Measurements from ENCODE around the gene POU2F1. TPM values are rescaled to one million over a fixed set of nuclear protein-coding genes. Genes with fewer than 3 reads are reported as not detected.

POU2F1 gene
- total and polyA plus RNA-seq, 7 donors: 2.3 to 35.5 (median 15.0) TPM

GRCh38 chr1:167344615-167345385, 124.1 kb downstream of the POU2F1 start:
- Histone ChIP-seq H3K4me3 (no peak overlapping the region), H3K36me3 (no peaks in the 10 kb centered on the region), H3K27me3 (no peaks in the 10 kb centered on the region), H3K4me1 (peaks cover 0 to 8% (median 0%) of the 10 kb centered on the region in 4 donors), H3K9me3 (no peaks in the 10 kb centered on the region), H3K27ac (no peak overlapping the region)
- DNase-seq: no peak
- 76 to 85% methylated on average over 10 of the region's 10 CpGs for WGBS, 2 donors
- intact Hi-C loops (cut with DNase I): no loop called here
- TF ChIP-seq EP300 (IDR thresholded peaks at IDR 0.05): no peak
- TF ChIP-seq CTCF (IDR thresholded peaks at IDR 0.05): no peak
- TF ChIP-seq POLR2AphosphoS5 (IDR thresholded peaks at IDR 0.05): no peak
- no peak for TF ChIP-seq POLR2A (IDR thresholded peaks at IDR 0.05)

GRCh38 chr1:167345386-167345733, 124.7 kb downstream of the POU2F1 start:
- DNase-seq: no peak
- Histone ChIP-seq H3K4me3 (no peak overlapping the region), H3K27ac (no peak overlapping the region), H3K27me3 (no peaks in the 10 kb centered on the region), H3K9me3 (no peaks in the 10 kb centered on the region), H3K4me1 (peaks cover 0 to 8% (median 0%) of the 10 kb centered on the region in 4 donors), H3K36me3 (no peaks in the 10 kb centered on the region)
- 30 to 63% methylated on average over 1 of the region's 1 CpG for WGBS, 2 donors
- intact Hi-C loops (cut with DNase I): no loop called here
- TF ChIP-seq CTCF (IDR thresholded peaks at IDR 0.05) (no peak), POLR2A (IDR thresholded peaks at IDR 0.05) (no peak), POLR2AphosphoS5 (IDR thresholded peaks at IDR 0.05) (no peak), EP300 (IDR thresholded peaks at IDR 0.05) (no peak)

- WGBS, 2 donors: 85 to 90% methylated on average over 5 to 6 of the region's 6 CpGs
- no peak for DNase-seq
- intact Hi-C loops (cut with DNase I): no loop called here
Measured at GRCh38 chr1:167357305-167357704, 136.6 kb downstream of the POU2F1 start.

GRCh38 chr1:167359295-167359694, 138.6 kb downstream of the POU2F1 start:
- no peaks in the 10 kb centered on the region for H3K36me3 ChIP-seq
- H3K4me3 ChIP-seq: no peak overlapping the region
- H3K9me3 ChIP-seq: no peaks in the 10 kb centered on the region
- no peak for DNase-seq
- 94 to 96% methylated on average over 4 of the region's 4 CpGs for WGBS, 2 donors
- H3K27ac ChIP-seq: no peak overlapping the region
- TF ChIP-seq CTCF (IDR thresholded peaks at IDR 0.05) (no peak), EP300 (IDR thresholded peaks at IDR 0.05) (no peak), POLR2AphosphoS5 (IDR thresholded peaks at IDR 0.05) (no peak), POLR2A (IDR thresholded peaks at IDR 0.05) (no peak)
- no peaks in the 10 kb centered on the region for H3K27me3 ChIP-seq
- H3K4me1 ChIP-seq: no peaks in the 10 kb centered on the region
- intact Hi-C loops (cut with DNase I): no loop called here

More at GRCh38 chr1:167357305-167357704, 136.6 kb downstream of the POU2F1 start:
- H3K27ac ChIP-seq: no peak overlapping the region
- H3K4me1 ChIP-seq: no peaks in the 10 kb centered on the region
- no peak for TF ChIP-seq POLR2AphosphoS5 (IDR thresholded peaks at IDR 0.05)
- no peak for TF ChIP-seq CTCF (IDR thresholded peaks at IDR 0.05)
- no peak for TF ChIP-seq EP300 (IDR thresholded peaks at IDR 0.05)
- no peak for TF ChIP-seq POLR2A (IDR thresholded peaks at IDR 0.05)
- H3K9me3 ChIP-seq: no peaks in the 10 kb centered on the region
- no peaks in the 10 kb centered on the region for H3K27me3 ChIP-seq
- H3K36me3 ChIP-seq: no peaks in the 10 kb centered on the region
- no peak overlapping the region for H3K4me3 ChIP-seq

Data from sigmoid colon (tissue), 7 donors.